ENCODE results near the gene TMCC1.
"Not testable (repeated sequence)": the region's sequence is repeated elsewhere in the genome, so short reads cannot be mapped to it uniquely, and the experiment has no call there.

Gene TMCC1

GRCh38 chr3:129773691-129774663 lies 119.5 kb downstream of the TMCC1 start:
- no peak for DNase-seq (ENCODE audit: low spot score)

- DNase-seq (ENCODE audit: low spot score) = no peak
Observed at GRCh38 chr3:129770604-129771003, 122.9 kb downstream of the TMCC1 start.

GRCh38 chr3:129769616-129770015 lies 123.9 kb downstream of the TMCC1 start:
- DNase-seq (ENCODE audit: low spot score) = no peak

GRCh38 chr3:129768728-129769127 lies 124.8 kb downstream of the TMCC1 start:
- DNase-seq (ENCODE audit: low spot score) = no peak

- DNase-seq (ENCODE audit: low spot score) = no peak
Observed at GRCh38 chr3:129766135-129766534, 127.4 kb downstream of the TMCC1 start.

GRCh38 chr3:129764090-129764489 lies 129.4 kb downstream of the TMCC1 start:
- no peak for DNase-seq (ENCODE audit: low spot score)

- DNase-seq (ENCODE audit: low spot score) = no peak
Observed at GRCh38 chr3:129758785-129759320, 134.7 kb downstream of the TMCC1 start.

GRCh38 chr3:129758306-129758705 lies 135.2 kb downstream of the TMCC1 start:
- no peak for DNase-seq (ENCODE audit: low spot score)

- no peak for DNase-seq (ENCODE audit: low spot score)
Observed at GRCh38 chr3:129756871-129757270, 136.6 kb downstream of the TMCC1 start.

GRCh38 chr3:129751105-129751504 lies 142.4 kb downstream of the TMCC1 start:
- not testable (repeated sequence) for DNase-seq (ENCODE audit: low spot score)

- no peak for DNase-seq (ENCODE audit: low spot score)
Observed at GRCh38 chr3:129749692-129750091, 143.8 kb downstream of the TMCC1 start.

- no peak for DNase-seq (ENCODE audit: low spot score)
Observed at GRCh38 chr3:129747992-129748391, 145.5 kb downstream of the TMCC1 start.

GRCh38 chr3:129747136-129747535 lies 146.4 kb downstream of the TMCC1 start:
- no peak for DNase-seq (ENCODE audit: low spot score)

GRCh38 chr3:129746629-129747028 lies 146.9 kb downstream of the TMCC1 start:
- no peak for DNase-seq (ENCODE audit: low spot score)

GRCh38 chr3:129745253-129745652 lies 148.3 kb downstream of the TMCC1 start:
- no peak for DNase-seq (ENCODE audit: low spot score)

- DNase-seq (ENCODE audit: low spot score) = no peak
Observed at GRCh38 chr3:129741794-129742193, 151.7 kb downstream of the TMCC1 start.

GRCh38 chr3:129740090-129740489 lies 153.4 kb downstream of the TMCC1 start:
- no peak for DNase-seq (ENCODE audit: low spot score)

- DNase-seq (ENCODE audit: low spot score) = no peak
Observed at GRCh38 chr3:129739634-129740033, 153.9 kb downstream of the TMCC1 start.

GRCh38 chr3:129738172-129738571 lies 155.3 kb downstream of the TMCC1 start:
- DNase-seq (ENCODE audit: low spot score) = no peak

GRCh38 chr3:129736070-129736469 lies 157.4 kb downstream of the TMCC1 start:
- no peak for DNase-seq (ENCODE audit: low spot score)

GRCh38 chr3:129735638-129736037 lies 157.9 kb downstream of the TMCC1 start:
- DNase-seq (ENCODE audit: low spot score) = no peak

- no peak for DNase-seq (ENCODE audit: low spot score)
Observed at GRCh38 chr3:129734449-129734848, 159.1 kb downstream of the TMCC1 start.

- DNase-seq (ENCODE audit: low spot score) = no peak
Observed at GRCh38 chr3:129732200-129732876, 161.2 kb downstream of the TMCC1 start.

Data from LoVo (cell line).